GM21381 (cell line): ENCODE data around the gene PIGS.
"Not testable (repeated sequence)": the region's sequence is repeated elsewhere in the genome, so short reads cannot be mapped to it uniquely, and the experiment has no call there.

ENCODE experiments used
- ATAC-seq: cut with Tn5 transposase; IDR thresholded peaks from one replicate; pipeline ENCODE4 v1.9.1; 2021; ENCODE audit warnings: mild to moderate bottlenecking, moderate library complexity; ENCODE audit not compliant: unreplicated experiment

PIGS gene

GRCh38 chr17:28532050-28532960, 39.0 kb downstream of the PIGS start:
- ATAC-seq: no peak

- ATAC-seq: no peak
These were observed 40.4 kb downstream of the PIGS start for GRCh38 chr17:28530926-28531325.

- ATAC-seq: no peak
These were observed 41.1 kb downstream of the PIGS start for GRCh38 chr17:28530250-28530649.

- no peak for ATAC-seq
These were observed 42.3 kb downstream of the PIGS start for GRCh38 chr17:28529013-28529400.

- ATAC-seq: no peak
These were observed 42.9 kb downstream of the PIGS start for GRCh38 chr17:28528327-28529012.

- no peak for ATAC-seq
These were observed 43.5 kb downstream of the PIGS start for GRCh38 chr17:28527859-28528258.

- no peak for ATAC-seq
These were observed 44.1 kb downstream of the PIGS start for GRCh38 chr17:28527181-28527681.

- ATAC-seq: no peak
These were observed 44.9 kb downstream of the PIGS start for GRCh38 chr17:28526381-28526780.

GRCh38 chr17:28524476-28525424, 46.6 kb downstream of the PIGS start:
- ATAC-seq: no peak

GRCh38 chr17:28523876-28524275, 47.4 kb downstream of the PIGS start:
- no peak for ATAC-seq

- ATAC-seq: no peak
These were observed 48.1 kb downstream of the PIGS start for GRCh38 chr17:28523186-28523585.

GRCh38 chr17:28522281-28522680, 49.0 kb downstream of the PIGS start:
- not testable (repeated sequence) for ATAC-seq

- no peak for ATAC-seq
These were observed 49.8 kb downstream of the PIGS start for GRCh38 chr17:28521311-28522085.

- ATAC-seq: no peak
These were observed 50.6 kb downstream of the PIGS start for GRCh38 chr17:28520687-28521086.

- ATAC-seq: no peak
These were observed 52.1 kb downstream of the PIGS start for GRCh38 chr17:28519236-28519635.

- ATAC-seq: no peak
These were observed 52.7 kb downstream of the PIGS start for GRCh38 chr17:28518578-28518977.

- ATAC-seq: no peak
These were observed 53.2 kb downstream of the PIGS start for GRCh38 chr17:28518132-28518531.

GRCh38 chr17:28515518-28515917, 55.8 kb downstream of the PIGS start:
- no peak for ATAC-seq

GRCh38 chr17:28514561-28515002, 56.7 kb downstream of the PIGS start:
- ATAC-seq: no peak

GRCh38 chr17:28513476-28513875, 57.8 kb downstream of the PIGS start:
- no peak for ATAC-seq
